Thyroid gland (tissue), 4 donors: Measurements from ENCODE around the gene MYO18B.

Experiments used
- POLR2A ChIP-seq, 2 donors: fragments of 450-650 bp; IDR thresholded peaks; one replicate each; pipeline ENCODE4 v1.6.1; 2017; ENCODE audit warnings: antibody characterized with exemption in 2 of 2, mild to moderate bottlenecking in 2 of 2, moderate library complexity in 1 of 2
- TF ChIP-seq, protein P1 (sequence below), 6 experiments: fragments of 200-600 bp in 3 of 6; fragments of 450-650 bp in 3 of 6; sonication (generic) in 3 of 6; IDR thresholded peaks; one replicate each; pipeline ENCODE4 v1.5.1; 2016 to 2019; ENCODE audit warnings: antibody characterized with exemption in 6 of 6, mild to moderate bottlenecking in 2 of 6, inconsistent platforms in 1 of 6, moderate library complexity in 1 of 6

GRCh38 chr22:26079009-26079408, 337.0 kb downstream of the MYO18B start:
- TF ChIP-seq, protein P1, sequence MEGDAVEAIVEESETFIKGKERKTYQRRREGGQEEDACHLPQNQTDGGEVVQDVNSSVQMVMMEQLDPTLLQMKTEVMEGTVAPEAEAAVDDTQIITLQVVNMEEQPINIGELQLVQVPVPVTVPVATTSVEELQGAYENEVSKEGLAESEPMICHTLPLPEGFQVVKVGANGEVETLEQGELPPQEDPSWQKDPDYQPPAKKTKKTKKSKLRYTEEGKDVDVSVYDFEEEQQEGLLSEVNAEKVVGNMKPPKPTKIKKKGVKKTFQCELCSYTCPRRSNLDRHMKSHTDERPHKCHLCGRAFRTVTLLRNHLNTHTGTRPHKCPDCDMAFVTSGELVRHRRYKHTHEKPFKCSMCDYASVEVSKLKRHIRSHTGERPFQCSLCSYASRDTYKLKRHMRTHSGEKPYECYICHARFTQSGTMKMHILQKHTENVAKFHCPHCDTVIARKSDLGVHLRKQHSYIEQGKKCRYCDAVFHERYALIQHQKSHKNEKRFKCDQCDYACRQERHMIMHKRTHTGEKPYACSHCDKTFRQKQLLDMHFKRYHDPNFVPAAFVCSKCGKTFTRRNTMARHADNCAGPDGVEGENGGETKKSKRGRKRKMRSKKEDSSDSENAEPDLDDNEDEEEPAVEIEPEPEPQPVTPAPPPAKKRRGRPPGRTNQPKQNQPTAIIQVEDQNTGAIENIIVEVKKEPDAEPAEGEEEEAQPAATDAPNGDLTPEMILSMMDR (IDR thresholded peaks at IDR 0.05): no peak
- TF ChIP-seq POLR2A (IDR thresholded peaks at IDR 0.05): no peak
